ENCODE measurements around the gene ZNF460.
A peak's percentile ranks its signal among the peaks of the same experiment; 100 is the strongest.

ZNF460 gene

GRCh38 chr19:57280962-57281400 is 696 bp downstream of the ZNF460 start:
- peak in 5 of 6 experiments; percentile 17 to 56 (median 26) for DNase-seq

GRCh38 chr19:57282011-57282643 is 1.8 kb downstream of the ZNF460 start:
- no peak for DNase-seq

- DNase-seq: no peak
These were observed 8.1 kb downstream of the ZNF460 start for GRCh38 chr19:57288373-57288772.

GRCh38 chr19:57290970-57291369 is 10.7 kb downstream of the ZNF460 start:
- no peak for DNase-seq

- no peak for DNase-seq
These were observed 12.3 kb downstream of the ZNF460 start for GRCh38 chr19:57292547-57292946.

- no peak for DNase-seq
These were observed 13.4 kb downstream of the ZNF460 start for GRCh38 chr19:57293719-57294118.

- no peak for DNase-seq
These were observed 21.8 kb downstream of the ZNF460 start for GRCh38 chr19:57302020-57302465.

GRCh38 chr19:57302727-57303401 is 22.6 kb downstream of the ZNF460 start:
- no peak for DNase-seq

GRCh38 chr19:57305056-57305455 is 24.8 kb downstream of the ZNF460 start:
- DNase-seq: no peak

GRCh38 chr19:57308514-57308913 is 28.2 kb downstream of the ZNF460 start:
- no peak for DNase-seq

GRCh38 chr19:57310792-57311191 is 30.5 kb downstream of the ZNF460 start:
- no peak for DNase-seq

GRCh38 chr19:57314146-57314545 is 33.9 kb downstream of the ZNF460 start:
- no peak for DNase-seq

- DNase-seq: no peak
These were observed 37.2 kb downstream of the ZNF460 start for GRCh38 chr19:57317503-57317902.

- DNase-seq: no peak
These were observed 39.5 kb downstream of the ZNF460 start for GRCh38 chr19:57319869-57320179.

- peak; percentile 66 to 86 (median 82) for DNase-seq
These were observed 40.1 kb downstream of the ZNF460 start, which contains the start of gene ZNF543 for GRCh38 chr19:57320180-57321084. Gene ZNF543, plus strand, starts transcription at chr19:57320472. Its CDS starts 382 bp downstream, at chr19:57320854.

- DNase-seq: no peak
These were observed 40.8 kb downstream of the ZNF460 start for GRCh38 chr19:57321116-57321515.

GRCh38 chr19:57321751-57322150 is 41.5 kb downstream of the ZNF460 start:
- DNase-seq: no peak

- no peak for DNase-seq
These were observed 44.7 kb downstream of the ZNF460 start for GRCh38 chr19:57324992-57325391.

- DNase-seq: no peak
These were observed 47.7 kb downstream of the ZNF460 start for GRCh38 chr19:57327993-57328392.

- DNase-seq: no peak
These were observed 53.9 kb downstream of the ZNF460 start for GRCh38 chr19:57334191-57334590.

GRCh38 chr19:57338877-57339276 is 58.6 kb downstream of the ZNF460 start:
- no peak for DNase-seq

- DNase-seq: no peak
These were observed 62.3 kb downstream of the ZNF460 start for GRCh38 chr19:57342582-57342981.
